OCI-LY3 (cell line): Measurements from ENCODE around the gene DQX1.

Experiments
- H2AFZ ChIP-seq: fragments of 200-600, 300-600 bp; shearing (Covaris generic); 2 replicates; pipeline ENCODE4 v1.6.0; 2014; ENCODE audit warnings: antibody characterized with exemption, low read depth, low read length
- H3K27ac ChIP-seq: fragments of 200-600, 300-600 bp; sonication (generic); 2 replicates; pipeline ENCODE4 v1.5.1; 2014; ENCODE audit warnings: mild to moderate bottlenecking, low read length, moderate library complexity, mixed read lengths
- H3K27me3 ChIP-seq: fragments of 200-600, 300-600 bp; sonication (generic); 2 replicates; pipeline ENCODE4 v1.6.1; 2014; ENCODE audit warnings: low read depth, low read length, mixed read lengths
- H3K36me3 ChIP-seq: fragments of 200-600, 300-600 bp; sonication (generic); replicated peaks from 2 replicates; pipeline ENCODE3; 2014; ENCODE audit warnings: low read depth, low read length, mixed read lengths
- H3K4me1 ChIP-seq: fragments of 300-600, 200-600 bp; sonication (generic); 2 replicates; pipeline ENCODE4 v1.6.1; 2014; ENCODE audit warnings: low read length, mixed read lengths
- H3K4me2 ChIP-seq: fragments of 200-600, 300-600 bp; sonication (generic); 2 replicates; pipeline ENCODE4 v1.6.1; 2014; ENCODE audit warnings: low read length, mixed read lengths
- H3K4me3 ChIP-seq: fragments of 300-600, 200-600 bp; sonication (generic); 2 replicates; pipeline ENCODE4 v1.5.1; 2014; ENCODE audit warnings: antibody characterized with exemption, mild to moderate bottlenecking, low read length, moderate library complexity
- H3K79me2 ChIP-seq: fragments of 300-600, 200-600 bp; shearing (Covaris generic); 2 replicates; pipeline ENCODE4 v1.6.1; 2014; ENCODE audit warnings: mild to moderate bottlenecking, low read length, mixed read lengths
- H3K9ac ChIP-seq: fragments of 300-600, 200-600 bp; shearing (Covaris generic); 2 replicates; pipeline ENCODE4 v1.6.0; 2014; ENCODE audit warnings: mild to moderate bottlenecking, low read length, moderate library complexity
- H3K9me3 ChIP-seq: fragments of 200-600, 300-600 bp; shearing (Covaris generic); 2 replicates; pipeline ENCODE4 v1.6.1; 2014; ENCODE audit warnings: low read length, mixed read lengths; ENCODE audit not compliant: insufficient read depth
- H4K20me1 ChIP-seq: fragments of 200-600, 300-600 bp; sonication (generic); 2 replicates; pipeline ENCODE4 v1.6.1; 2016; ENCODE audit warnings: low read length, mixed read lengths; ENCODE audit not compliant: insufficient read depth
- EZH2phosphoT487 ChIP-seq: fragments of 200-600 bp; shearing (Covaris generic); IDR thresholded peaks from 2 replicates; pipeline ENCODE4 v1.6.1; 2018; ENCODE audit warnings: antibody characterized with exemption, mixed run types, low read depth
- TF ChIP-seq, protein P1 (sequence below): fragments of 200-600, 300-600 bp; sonication (generic); IDR thresholded peaks from 2 replicates; pipeline ENCODE4 v1.5.1; 2014; ENCODE audit warnings: antibody characterized with exemption, low read length, low read depth

Gene DQX1

DNA sequence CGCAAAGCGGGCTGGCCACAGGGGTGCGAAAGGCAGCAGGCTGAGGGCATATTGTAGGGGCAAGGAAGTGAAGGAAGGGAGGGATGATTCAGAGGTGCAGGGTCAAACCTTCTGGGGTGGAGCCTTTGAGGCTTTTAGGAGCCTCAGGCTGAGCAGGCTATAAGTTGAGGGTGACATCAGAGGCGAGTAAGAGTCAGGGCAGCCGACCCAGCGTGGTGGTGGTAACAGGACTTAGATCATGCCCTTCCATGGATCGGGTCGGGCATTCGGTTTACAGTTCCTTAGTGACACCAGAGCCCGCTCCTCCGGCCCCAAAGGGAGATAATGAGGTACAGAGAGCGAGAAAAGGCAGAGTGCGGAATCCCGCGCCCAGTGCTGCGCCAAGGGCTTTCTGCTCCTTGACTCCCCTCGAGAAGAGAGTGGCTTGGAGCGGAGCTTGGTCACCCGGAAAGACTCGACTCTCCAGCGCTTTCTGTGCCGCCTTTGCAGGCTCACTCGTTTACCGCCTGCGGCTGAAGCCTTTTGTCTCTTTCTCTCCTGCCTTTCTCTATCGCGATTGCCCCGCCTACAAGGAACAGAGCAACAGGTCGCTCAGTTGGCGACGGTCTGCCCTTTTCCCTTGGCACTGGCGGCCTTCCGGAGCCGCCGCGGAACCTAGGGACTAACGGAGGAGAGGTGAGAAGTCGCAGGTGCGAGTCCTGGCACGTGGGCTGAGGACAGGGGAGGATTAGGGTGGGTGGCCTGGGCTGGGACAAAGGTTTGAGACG is 27.3 kb downstream of the DQX1 start:
- no peaks in the 10 kb centered on the region for H4K20me1 ChIP-seq
- H3K27me3 ChIP-seq = no peaks in the 10 kb centered on the region
- no peak overlapping the region for H3K27ac ChIP-seq
- TF ChIP-seq, protein P1, sequence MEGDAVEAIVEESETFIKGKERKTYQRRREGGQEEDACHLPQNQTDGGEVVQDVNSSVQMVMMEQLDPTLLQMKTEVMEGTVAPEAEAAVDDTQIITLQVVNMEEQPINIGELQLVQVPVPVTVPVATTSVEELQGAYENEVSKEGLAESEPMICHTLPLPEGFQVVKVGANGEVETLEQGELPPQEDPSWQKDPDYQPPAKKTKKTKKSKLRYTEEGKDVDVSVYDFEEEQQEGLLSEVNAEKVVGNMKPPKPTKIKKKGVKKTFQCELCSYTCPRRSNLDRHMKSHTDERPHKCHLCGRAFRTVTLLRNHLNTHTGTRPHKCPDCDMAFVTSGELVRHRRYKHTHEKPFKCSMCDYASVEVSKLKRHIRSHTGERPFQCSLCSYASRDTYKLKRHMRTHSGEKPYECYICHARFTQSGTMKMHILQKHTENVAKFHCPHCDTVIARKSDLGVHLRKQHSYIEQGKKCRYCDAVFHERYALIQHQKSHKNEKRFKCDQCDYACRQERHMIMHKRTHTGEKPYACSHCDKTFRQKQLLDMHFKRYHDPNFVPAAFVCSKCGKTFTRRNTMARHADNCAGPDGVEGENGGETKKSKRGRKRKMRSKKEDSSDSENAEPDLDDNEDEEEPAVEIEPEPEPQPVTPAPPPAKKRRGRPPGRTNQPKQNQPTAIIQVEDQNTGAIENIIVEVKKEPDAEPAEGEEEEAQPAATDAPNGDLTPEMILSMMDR = no peak
- TF ChIP-seq EZH2phosphoT487 = no peak
- no peak overlapping the region for H3K4me2 ChIP-seq
- no peak overlapping the region for H3K9ac ChIP-seq
- no peaks in the 10 kb centered on the region for H3K36me3 ChIP-seq
- no peaks in the 10 kb centered on the region for H3K79me2 ChIP-seq
- no peak overlapping the region for H2AFZ ChIP-seq
- H3K4me1 ChIP-seq = peaks cover 4% of the 10 kb centered on the region; the same call in 1 of the 2 replicates
- H3K4me3 ChIP-seq = no peak overlapping the region
- H3K9me3 ChIP-seq = no peaks in the 10 kb centered on the region

DNA sequence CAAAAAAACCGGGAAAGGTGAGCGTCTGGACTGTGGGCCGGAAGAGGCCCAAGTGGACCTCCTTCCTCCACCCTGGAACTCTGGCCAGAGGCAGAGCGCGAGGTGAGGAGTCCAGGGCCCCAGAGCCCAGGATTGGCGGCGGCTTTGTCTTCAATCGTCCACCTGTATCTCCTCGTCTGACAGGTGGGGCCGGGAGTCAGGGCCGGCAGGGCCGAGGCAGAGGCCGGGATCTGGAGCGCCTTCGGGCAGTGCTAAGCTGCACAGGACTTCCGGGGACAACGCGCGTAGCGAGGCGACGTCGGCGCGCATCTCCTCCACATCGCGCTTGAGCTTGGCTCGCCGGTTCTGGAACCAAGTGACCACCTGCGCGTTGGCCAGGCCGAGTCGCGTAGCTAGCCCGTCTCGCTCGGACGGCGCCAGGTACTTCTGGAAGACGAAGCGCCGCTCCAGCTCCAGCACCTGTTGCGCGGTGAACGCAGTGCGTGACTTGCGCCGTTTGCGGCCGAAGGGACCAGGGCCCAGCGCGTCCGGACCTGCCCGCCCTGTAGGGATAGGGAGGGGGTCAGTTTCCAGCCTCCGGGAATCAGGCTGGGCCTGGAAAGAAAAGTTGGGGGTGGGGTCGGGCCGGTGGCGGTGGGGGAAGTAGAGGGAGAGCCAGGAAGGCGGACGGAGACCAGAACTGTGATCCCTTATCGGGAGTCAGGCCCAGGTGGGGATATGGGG is 28.1 kb downstream of the DQX1 start:
- no peaks in the 10 kb centered on the region for H3K9me3 ChIP-seq
- no peak overlapping the region for H3K4me3 ChIP-seq
- H3K27ac ChIP-seq = no peak overlapping the region
- no peaks in the 10 kb centered on the region for H3K4me1 ChIP-seq
- H3K79me2 ChIP-seq = no peaks in the 10 kb centered on the region
- no peaks in the 10 kb centered on the region for H4K20me1 ChIP-seq
- TF ChIP-seq, protein P1 = no peak
- no peak for TF ChIP-seq EZH2phosphoT487
- H3K9ac ChIP-seq = no peak overlapping the region
- H3K4me2 ChIP-seq = no peak overlapping the region
- no peak overlapping the region for H2AFZ ChIP-seq
- H3K27me3 ChIP-seq = no peaks in the 10 kb centered on the region
- H3K36me3 ChIP-seq = peaks cover 4% of the 10 kb centered on the region

DNA sequence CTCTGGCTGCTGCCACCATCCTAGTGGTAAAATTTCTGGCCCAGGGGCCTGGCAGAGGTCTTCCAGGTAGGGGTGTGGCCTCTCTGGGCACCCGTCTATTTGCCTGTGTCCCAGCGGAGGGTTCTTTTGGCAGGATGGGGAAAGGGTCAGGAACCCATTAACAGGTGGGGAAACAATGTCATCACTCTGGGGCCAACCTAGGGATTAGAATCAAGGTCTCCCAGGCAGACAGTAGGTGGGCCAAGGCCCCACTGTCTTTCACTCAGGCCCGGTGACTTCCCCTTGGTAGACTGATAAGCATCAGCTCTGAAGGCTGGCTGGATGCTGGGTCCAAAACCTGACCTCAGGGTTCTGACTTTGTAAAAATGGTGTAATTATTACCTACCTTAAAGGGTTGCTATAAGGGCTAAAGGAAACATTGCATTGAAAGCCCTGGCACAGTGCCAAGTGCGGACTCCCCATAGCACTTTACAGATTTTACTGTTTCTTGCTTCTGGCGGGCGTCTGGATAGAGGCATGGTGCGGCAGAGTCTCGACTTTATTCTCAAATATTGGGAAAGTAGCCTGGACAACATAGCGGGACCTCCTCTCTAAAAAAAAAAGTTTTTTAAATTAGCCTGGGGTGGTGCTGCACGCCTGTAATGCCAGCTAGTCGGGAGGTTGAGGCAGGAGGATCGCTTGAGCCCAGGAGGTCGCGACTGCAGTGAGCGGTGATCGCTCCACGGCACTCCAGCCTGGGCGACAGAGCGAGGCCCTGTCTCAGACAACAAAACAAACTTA is 28.8 kb downstream of the DQX1 start:
- Histone ChIP-seq H3K4me3 (no peak overlapping the region), H3K9ac (no peak overlapping the region), H3K4me1 (no peaks in the 10 kb centered on the region), H3K36me3 (peaks cover 4% of the 10 kb centered on the region), H3K27me3 (no peaks in the 10 kb centered on the region), H3K4me2 (no peak overlapping the region), H2AFZ (no peak overlapping the region), H4K20me1 (no peaks in the 10 kb centered on the region), H3K27ac (no peak overlapping the region), H3K9me3 (no peaks in the 10 kb centered on the region), H3K79me2 (no peaks in the 10 kb centered on the region)
- TF ChIP-seq EZH2phosphoT487 = no peak
- TF ChIP-seq, protein P1 = no peak

DNA sequence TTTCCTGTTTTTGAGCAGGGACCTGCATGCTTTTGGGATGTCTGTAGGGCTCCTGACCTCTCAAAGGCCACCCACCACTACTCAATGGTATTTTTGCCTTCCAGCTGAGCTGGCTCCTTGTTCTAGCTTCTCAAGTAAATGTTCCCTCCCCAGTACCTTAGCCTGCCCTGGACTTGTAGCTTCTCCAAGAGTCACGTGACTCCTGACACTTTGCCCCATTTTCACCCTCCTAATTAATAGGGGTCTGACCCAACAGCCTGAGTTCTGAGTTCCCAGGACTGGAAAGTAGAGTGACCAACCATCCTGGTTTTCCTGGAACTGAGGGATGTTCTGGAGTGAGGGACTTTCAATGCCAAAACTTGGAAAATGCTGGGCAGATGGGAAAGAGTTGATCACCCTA is 30.6 kb downstream of the DQX1 start:
- Histone ChIP-seq H3K27me3 (no peaks in the 10 kb centered on the region), H4K20me1 (no peaks in the 10 kb centered on the region), H3K79me2 (no peaks in the 10 kb centered on the region), H3K9me3 (no peaks in the 10 kb centered on the region), H3K4me3 (no peak overlapping the region), H3K27ac (no peak overlapping the region), H3K36me3 (peaks cover 17% of the 10 kb centered on the region), H3K4me1 (no peaks in the 10 kb centered on the region), H3K4me2 (no peak overlapping the region), H2AFZ (no peak overlapping the region), H3K9ac (no peak overlapping the region)
- TF ChIP-seq, protein P1 = no peak
- TF ChIP-seq EZH2phosphoT487 = no peak
